SK-N-SH treated with all-trans-retinoic acid at 6 μM for 48 hours (cell line): ENCODE results near the gene FGF21.

Source experiments
- ATAC-seq: fragments of 200-7000 bp; cut with Tn5 transposase; 3 replicates; pipeline ENCODE4 v1.9.1; 2020; ENCODE audit warnings: mild to moderate bottlenecking, moderate library complexity
- BACH2 ChIP-seq: fragments of 250-450 bp; sonication (Bioruptor Pico); IDR thresholded peaks from 2 replicates; pipeline ENCODE4 v1.9.0; 2021; ENCODE audit warnings: mild to moderate bottlenecking, borderline replicate concordance
- CREB5 ChIP-seq: fragments of 250-450 bp; sonication (Bioruptor Pico); IDR thresholded peaks from 2 replicates; pipeline ENCODE4 v1.5.1; 2020; ENCODE audit warnings: low read depth, mild to moderate bottlenecking, moderate library complexity
- CSDC2 ChIP-seq: fragments of 250-450 bp; sonication (Bioruptor Pico); IDR thresholded peaks from 2 replicates; pipeline ENCODE4 v1.5.0; 2020; ENCODE audit warnings: mild to moderate bottlenecking, moderate library complexity
- CSRNP3 ChIP-seq: fragments of 250-450 bp; sonication (Bioruptor Pico); IDR thresholded peaks from 2 replicates; pipeline ENCODE4 v1.5.1; 2021; ENCODE audit warnings: mild to moderate bottlenecking, moderate library complexity
- ESRRG ChIP-seq: fragments of 250-450 bp; sonication (Bioruptor Pico); IDR thresholded peaks from 2 replicates; pipeline ENCODE4 v1.6.1; 2021; ENCODE audit warnings: mild to moderate bottlenecking
- GLIS3 ChIP-seq: fragments of 250-450 bp; sonication (Bioruptor Pico); IDR thresholded peaks from 2 replicates; pipeline ENCODE4 v1.5.0; 2020; ENCODE audit warnings: mild to moderate bottlenecking, moderate library complexity
- ISL1 ChIP-seq: fragments of 250-450 bp; sonication (Bioruptor Pico); IDR thresholded peaks from 2 replicates; pipeline ENCODE4 v2.1.2; 2022; ENCODE audit warnings: mild to moderate bottlenecking, moderate library complexity
- OSR1 ChIP-seq: fragments of 250-450 bp; sonication (Bioruptor Pico); IDR thresholded peaks from 2 replicates; pipeline ENCODE4 v1.8.0; 2022; ENCODE audit warnings: moderate library complexity, mild to moderate bottlenecking, inconsistent platforms
- PATZ1 ChIP-seq: fragments of 250-450 bp; sonication (Bioruptor Pico); IDR thresholded peaks from 2 replicates; pipeline ENCODE4 v1.8.0; 2020; ENCODE audit warnings: mild to moderate bottlenecking, moderate library complexity, borderline replicate concordance
- POU6F1 ChIP-seq: fragments of 250-450 bp; sonication (Bioruptor Pico); IDR thresholded peaks from 2 replicates; pipeline ENCODE4 v1.8.0; 2021; ENCODE audit warnings: low read depth, mild to moderate bottlenecking, moderate library complexity, borderline replicate concordance
- PPARA ChIP-seq: fragments of 250-450 bp; sonication (Bioruptor Pico); IDR thresholded peaks from 2 replicates; pipeline ENCODE4 v1.5.0; 2020; ENCODE audit warnings: mild to moderate bottlenecking, borderline replicate concordance
- RARB ChIP-seq: fragments of 250-450 bp; sonication (Bioruptor Pico); IDR thresholded peaks from 2 replicates; pipeline ENCODE4 v1.8.0; 2021; ENCODE audit warnings: mild to moderate bottlenecking, moderate library complexity
- SNAI2 ChIP-seq: fragments of 250-450 bp; sonication (Bioruptor Pico); IDR thresholded peaks from 2 replicates; pipeline ENCODE4 v1.5.0; 2020; ENCODE audit warnings: mild to moderate bottlenecking, moderate library complexity
- TCF4 ChIP-seq: fragments of 250-450 bp; sonication (Bioruptor Pico); IDR thresholded peaks from 2 replicates; pipeline ENCODE4 v1.8.0; 2021; ENCODE audit warnings: mild to moderate bottlenecking, moderate library complexity, borderline replicate concordance
- TOX ChIP-seq: fragments of 250-450 bp; sonication (Bioruptor Pico); IDR thresholded peaks from 2 replicates; pipeline ENCODE4 v1.8.0; 2021; ENCODE audit warnings: mild to moderate bottlenecking, moderate library complexity, borderline replicate concordance
- TSHZ2 ChIP-seq: fragments of 250-450 bp; sonication (Bioruptor Pico); IDR thresholded peaks from 2 replicates; pipeline ENCODE4 v1.5.0; 2020; ENCODE audit warnings: mild to moderate bottlenecking, moderate library complexity
- ZC3H10 ChIP-seq: fragments of 250-450 bp; sonication (Bioruptor Pico); IDR thresholded peaks from 2 replicates; pipeline ENCODE4 v1.5.1; 2021; ENCODE audit warnings: mild to moderate bottlenecking, moderate library complexity
- ZFP3 ChIP-seq: fragments of 250-450 bp; sonication (Bioruptor Pico); IDR thresholded peaks from 2 replicates; pipeline ENCODE4 v1.5.0; 2020; ENCODE audit warnings: mild to moderate bottlenecking, moderate library complexity
- ZFP30 ChIP-seq: fragments of 450-650 bp; formaldehyde crosslinking; IDR thresholded peaks from 2 replicates; pipeline ENCODE4 v1.5.0; 2022; ENCODE audit warnings: mild to moderate bottlenecking, moderate library complexity
- ZNF565 ChIP-seq: fragments of 450-650 bp; formaldehyde crosslinking; conservative IDR thresholded peaks from 2 replicates; pipeline ENCODE4 v1.5.0; 2020; ENCODE audit warnings: low read depth, mild to moderate bottlenecking, moderate library complexity
- ZNF70 ChIP-seq: fragments of 450-650 bp; formaldehyde crosslinking; IDR thresholded peaks from 2 replicates; pipeline ENCODE4 v1.5.0; 2020; ENCODE audit warnings: mild to moderate bottlenecking, moderate library complexity
- ZNF8 ChIP-seq: fragments of 450-650 bp; formaldehyde crosslinking; IDR thresholded peaks from 2 replicates; pipeline ENCODE4 v1.5.0; 2020; ENCODE audit warnings: mild to moderate bottlenecking, moderate library complexity

Gene FGF21

GRCh38 chr19:48795055-48795684 lies 39.8 kb downstream of the FGF21 start (continued):
- TF ChIP-seq TSHZ2 (CRISPR knock-in tag) (peak; percentile 91), ESRRG (no peak), SNAI2 (CRISPR knock-in tag) (no peak), ZFP30 (CRISPR knock-in tag) (no peak), ISL1 (CRISPR knock-in tag) (no peak), BACH2 (no peak), GLIS3 (CRISPR knock-in tag) (no peak), CSDC2 (CRISPR knock-in tag) (peak; percentile 80; the same call in 1 of the 2 replicates), CSRNP3 (no peak), OSR1 (no peak), ZNF565 (no peak; the same call in 1 of the 2 replicates), RARB (no peak), ZNF70 (CRISPR knock-in tag) (no peak)

GRCh38 chr19:48795685-48796070 lies 40.4 kb downstream of the FGF21 start:
- 0 out of 3 replicates have a peak, but pooled peaks have one; percentile 2 for ATAC-seq

More at GRCh38 chr19:48795685-48796070, 40.4 kb downstream of the FGF21 start:
- TF ChIP-seq PPARA (CRISPR knock-in tag) (no peak), TCF4 (CRISPR knock-in tag) (no peak), CSRNP3 (no peak), ISL1 (CRISPR knock-in tag) (no peak), CREB5 (CRISPR knock-in tag) (no peak), RARB (no peak), TOX (CRISPR knock-in tag) (no peak), POU6F1 (CRISPR knock-in tag) (no peak), ZC3H10 (CRISPR knock-in tag) (no peak), ESRRG (no peak), PATZ1 (CRISPR knock-in tag) (no peak), ZFP30 (CRISPR knock-in tag) (no peak), CSDC2 (CRISPR knock-in tag) (no peak), ZFP3 (no peak), BACH2 (no peak), SNAI2 (CRISPR knock-in tag) (no peak), ZNF565 (no peak), ZNF8 (CRISPR knock-in tag) (no peak), ZNF70 (CRISPR knock-in tag) (no peak)
